RPMI8226 (cell line): ENCODE data around the gene ATP6V0A1.
"Not testable (repeated sequence)": the region's sequence is repeated elsewhere in the genome, so short reads cannot be mapped to it uniquely, and the experiment has no call there.

Experiments used
- DNase-seq: peaks from one replicate; pipeline ENCODE4 v3.0.0-alpha.2; 2015

The ATP6V0A1 gene

GRCh38 chr17:42477824-42478223 lies 19.1 kb downstream of the ATP6V0A1 start:
- not testable (repeated sequence) for DNase-seq

- no peak for DNase-seq
Measured at GRCh38 chr17:42484304-42484703, 25.6 kb downstream of the ATP6V0A1 start.

DNA sequence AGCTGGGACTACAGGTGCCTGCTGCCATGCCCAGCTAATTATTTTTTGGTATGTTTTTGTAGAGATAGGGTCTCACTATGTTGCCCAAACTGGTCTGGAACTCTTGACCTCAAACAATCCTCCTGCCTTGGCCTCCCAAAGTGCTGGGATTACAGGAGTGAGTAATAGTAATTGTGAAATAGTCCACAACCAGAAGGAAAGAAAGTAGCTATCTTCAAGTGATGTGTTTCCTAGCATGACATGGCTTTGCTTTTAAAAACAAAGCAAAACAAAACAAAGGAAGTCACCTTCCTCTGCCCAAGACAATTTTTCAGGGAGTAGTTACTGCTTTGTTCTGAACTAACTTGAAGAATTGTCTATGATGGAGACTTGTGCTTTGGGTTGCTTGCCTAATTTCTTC lies 27.0 kb downstream of the ATP6V0A1 start:
- no peak for DNase-seq

DNA sequence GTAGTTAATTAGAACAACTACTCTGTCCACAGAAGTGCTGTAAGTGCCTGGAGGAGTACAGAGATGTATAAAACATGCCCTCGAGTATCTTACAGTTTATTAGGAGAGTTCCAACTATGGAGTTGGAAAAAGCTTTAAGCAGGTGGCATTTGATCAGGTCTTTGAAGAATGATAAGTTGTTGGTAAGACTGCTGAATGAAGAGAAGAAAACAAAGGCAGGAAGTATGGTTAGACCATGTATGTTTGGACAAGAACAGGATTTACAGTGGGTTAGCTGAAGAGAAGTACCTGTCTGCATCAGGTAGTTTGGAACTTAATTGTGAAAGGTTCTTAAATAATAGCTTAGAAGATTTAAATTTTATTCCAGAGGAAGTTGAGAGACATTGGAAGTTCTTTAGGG lies 29.4 kb downstream of the ATP6V0A1 start:
- no peak for DNase-seq

DNA sequence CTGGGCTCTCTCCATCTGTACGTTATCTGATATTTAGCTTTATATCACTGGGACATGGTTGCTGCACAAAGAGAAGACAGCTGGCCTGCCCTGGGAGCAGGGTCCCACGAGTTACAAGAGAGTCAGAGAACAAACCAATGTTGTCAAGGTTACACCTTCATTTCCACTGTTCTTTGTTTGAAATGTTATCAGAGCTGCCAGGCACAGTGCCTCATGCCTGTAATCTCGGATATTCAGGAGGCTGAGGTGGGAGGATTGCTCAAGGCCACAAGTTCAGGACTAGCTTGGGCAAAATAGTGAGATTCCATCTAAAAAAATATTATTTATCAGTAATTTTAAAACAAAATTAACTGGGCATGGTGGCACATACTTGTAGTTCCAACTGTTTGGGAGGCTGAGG lies 34.6 kb downstream of the ATP6V0A1 start:
- no peak for DNase-seq

DNA sequence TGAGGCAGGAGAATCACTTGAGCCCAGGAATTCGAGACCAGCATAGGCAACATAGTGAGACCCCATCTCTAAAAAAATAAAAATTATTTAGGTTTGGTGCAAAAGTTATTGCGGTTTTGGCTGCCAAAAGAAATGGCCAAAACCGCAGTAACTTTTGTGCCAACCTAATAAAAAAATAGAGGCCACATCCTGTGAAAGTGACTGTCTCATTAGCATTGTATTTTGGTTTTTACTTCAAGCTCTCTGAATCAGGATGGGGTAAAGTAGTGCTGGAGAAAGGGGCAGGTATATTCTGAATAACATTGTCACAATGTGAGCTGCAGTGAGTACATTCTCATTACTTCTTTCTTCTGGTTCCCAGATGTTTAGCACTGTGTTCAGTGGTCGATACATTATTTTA lies 36.0 kb downstream of the ATP6V0A1 start:
- no peak for DNase-seq

GRCh38 chr17:42498828-42499227 lies 40.1 kb downstream of the ATP6V0A1 start:
- DNase-seq, result no peak

GRCh38 chr17:42502091-42502490 lies 43.4 kb downstream of the ATP6V0A1 start:
- no peak for DNase-seq

GRCh38 chr17:42502926-42503325 lies 44.2 kb downstream of the ATP6V0A1 start:
- DNase-seq, result no peak

DNA sequence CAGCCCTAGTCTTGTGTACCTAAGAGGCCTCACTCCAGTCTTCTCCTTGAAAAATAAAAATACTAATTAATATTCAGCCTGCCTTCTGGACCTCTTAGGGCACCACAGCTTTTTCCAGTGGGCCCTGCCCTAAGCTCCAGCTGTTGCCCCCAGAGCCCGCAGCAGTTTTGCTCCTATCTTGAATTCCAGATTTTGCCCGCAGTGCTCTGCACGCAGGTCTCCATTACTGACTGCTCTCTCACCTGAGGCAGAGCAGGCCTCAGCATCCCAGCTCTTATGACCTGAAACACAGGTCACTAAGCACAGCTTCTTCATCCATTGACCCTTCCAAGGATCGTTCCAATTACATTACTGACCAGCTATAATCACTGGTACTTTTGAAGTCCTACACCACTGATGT lies 49.0 kb downstream of the ATP6V0A1 start:
- DNase-seq, result no peak

DNA sequence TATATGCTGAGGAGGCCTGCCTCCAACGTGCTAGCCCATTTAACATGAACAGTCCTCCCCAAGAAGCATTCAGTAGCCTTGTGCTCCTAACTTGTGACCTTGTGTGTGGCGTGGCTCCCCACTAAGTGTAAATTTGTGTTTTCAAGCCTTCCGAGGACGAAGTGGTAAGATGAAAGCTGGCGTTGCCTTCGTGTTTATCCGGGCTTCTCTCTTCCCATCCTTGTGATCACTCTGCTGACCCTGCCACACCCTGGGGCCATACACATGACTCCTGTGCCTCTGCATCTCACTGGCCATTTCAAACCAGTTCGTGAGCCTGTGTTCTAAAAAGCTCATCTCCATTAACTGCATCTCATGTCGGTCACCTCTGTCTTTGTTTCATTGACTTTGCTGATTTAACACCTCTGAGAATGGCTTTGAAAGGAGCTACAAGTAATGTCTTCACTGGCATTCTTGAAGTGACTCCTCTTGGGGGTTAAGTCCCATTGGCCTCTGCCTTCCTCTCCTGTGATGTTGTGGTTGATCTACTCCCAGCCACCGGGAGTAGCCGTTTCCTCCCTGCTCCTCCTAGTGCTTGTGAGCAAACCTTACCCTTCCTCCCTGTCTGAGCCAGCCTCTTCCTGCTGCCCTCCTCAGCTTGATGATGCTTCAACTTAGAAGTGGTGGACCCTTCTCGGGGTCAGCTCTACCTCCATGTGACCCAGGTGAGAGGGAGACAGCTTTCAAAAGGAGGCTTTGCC lies 49.9 kb downstream of the ATP6V0A1 start:
- no peak for DNase-seq

DNA sequence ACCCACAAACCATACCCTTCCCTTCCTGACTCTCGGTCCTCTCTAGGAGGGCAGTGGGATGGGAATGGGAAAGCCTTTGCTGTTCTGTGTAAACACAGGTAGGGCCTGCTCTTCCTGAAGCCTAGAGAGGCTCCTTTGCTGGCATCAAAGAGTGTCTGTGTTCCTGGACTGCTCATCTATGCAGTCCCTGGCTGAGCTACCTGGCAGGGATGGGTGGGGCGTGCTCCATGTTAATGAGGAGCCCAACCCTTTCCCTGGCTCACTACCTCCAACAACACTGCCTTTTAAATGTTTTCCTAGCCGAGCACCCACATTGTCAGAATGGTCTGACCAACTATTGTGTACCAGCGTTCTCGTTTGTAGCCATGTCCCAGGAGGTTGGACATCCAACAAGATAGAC lies 50.7 kb downstream of the ATP6V0A1 start:
- no peak for DNase-seq

DNA sequence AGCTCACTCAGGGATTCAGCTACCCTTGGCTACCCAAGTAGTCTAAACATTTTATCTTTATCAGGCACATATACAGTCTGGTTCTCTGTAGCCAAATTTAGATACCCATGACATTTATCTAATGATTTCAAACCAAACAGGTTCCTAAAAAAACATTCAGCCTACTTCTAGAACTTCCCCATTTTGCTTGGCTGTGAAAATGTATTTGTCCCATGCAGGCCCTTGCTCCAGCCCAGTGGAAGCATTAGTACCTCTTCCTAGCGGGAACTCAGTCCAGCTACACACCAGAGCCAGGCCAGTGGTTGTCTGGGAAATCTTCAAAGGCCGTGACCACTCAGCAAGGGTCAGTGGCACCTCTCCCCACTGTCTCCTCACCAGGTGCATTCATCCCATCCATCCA lies 51.2 kb downstream of the ATP6V0A1 start:
- no peak for DNase-seq

- DNase-seq, result no peak
Measured at GRCh38 chr17:42512246-42512645, 53.6 kb downstream of the ATP6V0A1 start.

GRCh38 chr17:42512733-42513251 lies 54.1 kb downstream of the ATP6V0A1 start:
- DNase-seq, result no peak

DNA sequence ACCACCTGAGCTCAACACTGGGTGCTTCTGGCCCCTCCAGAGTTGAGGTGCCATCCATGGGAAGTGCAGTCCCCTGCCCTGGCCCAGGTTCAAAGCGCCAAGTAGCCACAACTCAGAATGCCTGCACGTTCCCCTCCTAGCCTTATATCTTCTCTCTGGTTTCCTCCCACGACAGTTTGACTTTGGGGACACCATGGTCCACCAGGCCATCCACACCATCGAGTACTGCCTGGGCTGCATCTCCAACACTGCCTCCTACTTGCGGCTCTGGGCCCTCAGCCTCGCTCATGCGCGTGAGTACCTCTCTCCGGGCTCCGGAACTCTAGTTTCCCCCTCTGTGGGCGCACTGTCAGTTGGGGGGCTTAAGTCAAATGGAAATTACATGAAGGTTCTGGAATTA lies 55.0 kb downstream of the ATP6V0A1 start:
- no peak for DNase-seq

- DNase-seq, result no peak
Measured at GRCh38 chr17:42514279-42514678, 55.6 kb downstream of the ATP6V0A1 start.

GRCh38 chr17:42514867-42515266 lies 56.2 kb downstream of the ATP6V0A1 start:
- no peak for DNase-seq

GRCh38 chr17:42517516-42517915 lies 58.8 kb downstream of the ATP6V0A1 start:
- peak; percentile 77 for DNase-seq

GRCh38 chr17:42518046-42518754 lies 59.5 kb downstream of the ATP6V0A1 start:
- no peak for DNase-seq

GRCh38 chr17:42518755-42519545 lies 60.3 kb downstream of the ATP6V0A1 start:
- no peak for DNase-seq

- no peak for DNase-seq
Measured at GRCh38 chr17:42519546-42520491, 61.1 kb downstream of the ATP6V0A1 start.
